HepG2 (cell line): Measurements from ENCODE around the gene GNG3. TPM values are rescaled to one million over a fixed set of nuclear protein-coding genes. Genes with fewer than 3 reads are reported as not detected.
A peak's percentile ranks its signal among the peaks of the same experiment; 100 is the strongest.

Experiments
- MAZ ChIP-seq, 2 experiments: sonication (generic) in 1 of 2; formaldehyde crosslinking in 1 of 2; IDR thresholded peaks; 2 replicates each; pipeline versions ENCODE4 v1.5.0 to v1.6.1; 2012 to 2020; ENCODE audit warnings: low read depth in 2 of 2, mild to moderate bottlenecking in 2 of 2, borderline replicate concordance in 1 of 2, improper control_type of control experiment in 1 of 2, low read length in 1 of 2, missing genetic modification reagents in 1 of 2, moderate library complexity in 1 of 2
- NFE2L1 ChIP-seq: sonication (generic); formaldehyde crosslinking; IDR thresholded peaks from 2 replicates; pipeline ENCODE4 v1.4.0; 2020; ENCODE audit warnings: missing genetic modification reagents, mild to moderate bottlenecking, borderline replicate concordance
- NR0B2 ChIP-seq: sonication (generic); formaldehyde crosslinking; IDR thresholded peaks from 2 replicates; pipeline ENCODE4 v1.4.0; 2020; ENCODE audit warnings: mild to moderate bottlenecking, missing genetic modification reagents
- RBM39 ChIP-seq: fragments of 200-400 bp; formaldehyde crosslinking; IDR thresholded peaks from one replicate; pipeline ENCODE4 v1.6.1; 2018; ENCODE audit warnings: antibody characterized with exemption, mild to moderate bottlenecking, low read depth, low read length; ENCODE audit not compliant: poor library complexity, severe bottlenecking
- ZNF20 ChIP-seq: sonication (generic); formaldehyde crosslinking; IDR thresholded peaks from 2 replicates; pipeline ENCODE4 v1.4.0; 2020; ENCODE audit warnings: mild to moderate bottlenecking, moderate library complexity, missing genetic modification reagents
- ZNF251 ChIP-seq: sonication (generic); formaldehyde crosslinking; IDR thresholded peaks from 2 replicates; pipeline ENCODE4 v1.9.0; 2021; ENCODE audit warnings: mild to moderate bottlenecking, missing genetic modification reagents
- ZNF275 ChIP-seq: sonication (generic); formaldehyde crosslinking; IDR thresholded peaks from 2 replicates; pipeline ENCODE4 v1.8.0; 2022; ENCODE audit warnings: missing genetic modification reagents, mild to moderate bottlenecking, inconsistent platforms, borderline replicate concordance
- ZNF337 ChIP-seq: sonication (generic); formaldehyde crosslinking; IDR thresholded peaks from 2 replicates; pipeline ENCODE4 v1.5.1; 2020; ENCODE audit warnings: missing genetic modification reagents, low read depth, mild to moderate bottlenecking, borderline replicate concordance
- polyA plus RNA-seq, 8 experiments: library from polyadenylated mRNA; depleted of rRNA in 3 of 8; stranded (reverse) in 7 of 8; unstranded in 1 of 8; fragments of >200 nt; fragmentation: Illumina TruSeq in 4 of 8; extraction: Trizol in 4 of 8; gene quantifications; 2 replicates each; pipeline versions ENCODE4 v1.2.1 to v1.2.3, GENCODE V29; 2011 to 2016; ENCODE audit warnings: low read depth in 4 of 8, missing spikeins in 1 of 8, mixed read lengths in 1 of 8; ENCODE audit not compliant: insufficient read depth in 1 of 8
- total RNA-seq, 5 experiments: library from RNA; depleted of rRNA; stranded (reverse); fragments of >200 nt; fragmentation: Illumina TruSeq; extraction: Trizol; gene quantifications; 2 replicates each; pipeline ENCODE4 v1.2.3, GENCODE V29; 2016; ENCODE audit warnings: low read depth in 1 of 5
- TF ChIP-seq, protein P1 (sequence below): sonication (generic); formaldehyde crosslinking; conservative IDR thresholded peaks from 2 replicates; pipeline ENCODE4 v1.5.0; 2020; ENCODE audit warnings: missing genetic modification reagents
- TF ChIP-seq, protein P2 (sequence below): sonication (generic); formaldehyde crosslinking; IDR thresholded peaks from 2 replicates; pipeline ENCODE4 v1.5.1; 2020; ENCODE audit warnings: mild to moderate bottlenecking, missing genetic modification reagents, borderline replicate concordance
- TF ChIP-seq, protein P3 (sequence below): sonication (generic); formaldehyde crosslinking; IDR thresholded peaks from 2 replicates; pipeline ENCODE4 v1.8.1; 2023; ENCODE audit warnings: missing genetic modification reagents, inconsistent platforms, borderline replicate concordance
- TF ChIP-seq, protein P4 (sequence below): sonication (generic); formaldehyde crosslinking; IDR thresholded peaks from 2 replicates; pipeline ENCODE4 v1.4.0; 2020; ENCODE audit warnings: mild to moderate bottlenecking, missing genetic modification reagents

GNG3 gene
- total and polyA plus RNA-seq, 2 of the 13 experiments (the other 11 are each of a cell fraction or from before 2014, with no cell fraction given), result not detected

DNA sequence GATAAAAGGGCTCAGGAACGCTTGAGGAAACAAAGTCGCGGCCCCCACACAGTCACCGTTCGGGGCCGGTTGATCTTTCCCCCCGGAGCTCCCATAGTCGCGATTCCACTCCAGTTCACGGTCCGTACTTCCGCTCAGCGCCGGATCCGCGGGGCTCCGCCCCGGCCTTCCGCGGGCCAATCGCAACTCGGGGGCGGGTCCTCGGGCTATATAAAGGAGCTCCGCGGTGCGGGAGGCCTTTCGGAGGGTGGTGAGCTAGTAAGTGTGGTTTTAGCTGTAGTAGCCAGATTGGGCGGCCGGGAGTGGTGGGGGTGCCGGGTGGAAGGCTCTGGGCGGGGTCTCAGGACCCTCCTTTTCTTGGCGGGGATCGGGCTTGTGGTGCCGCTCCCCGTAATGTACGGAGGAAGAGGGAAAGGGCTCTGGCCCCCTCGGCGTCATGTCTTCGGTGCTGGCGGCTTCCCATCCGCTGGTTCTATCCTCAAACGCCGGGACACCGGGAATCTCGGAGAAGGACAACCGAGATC lies 42.3 kb upstream of the GNG3 start, which contains the start of the genes C11orf98 and CSKMT (continued):
- TF ChIP-seq, protein P1, sequence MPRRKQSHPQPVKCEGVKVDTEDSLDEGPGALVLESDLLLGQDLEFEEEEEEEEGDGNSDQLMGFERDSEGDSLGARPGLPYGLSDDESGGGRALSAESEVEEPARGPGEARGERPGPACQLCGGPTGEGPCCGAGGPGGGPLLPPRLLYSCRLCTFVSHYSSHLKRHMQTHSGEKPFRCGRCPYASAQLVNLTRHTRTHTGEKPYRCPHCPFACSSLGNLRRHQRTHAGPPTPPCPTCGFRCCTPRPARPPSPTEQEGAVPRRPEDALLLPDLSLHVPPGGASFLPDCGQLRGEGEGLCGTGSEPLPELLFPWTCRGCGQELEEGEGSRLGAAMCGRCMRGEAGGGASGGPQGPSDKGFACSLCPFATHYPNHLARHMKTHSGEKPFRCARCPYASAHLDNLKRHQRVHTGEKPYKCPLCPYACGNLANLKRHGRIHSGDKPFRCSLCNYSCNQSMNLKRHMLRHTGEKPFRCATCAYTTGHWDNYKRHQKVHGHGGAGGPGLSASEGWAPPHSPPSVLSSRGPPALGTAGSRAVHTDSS, result no peak
- TF ChIP-seq NR0B2 (CRISPR knock-in tag), result no peak
- TF ChIP-seq MAZ (IDR thresholded peaks at IDR 0.05; ENCODE audit: borderline replicate concordance, low read depth, low read length), result peak; percentile 65; the same call in 1 of the 2 replicates
- TF ChIP-seq MAZ (CRISPR knock-in tag; IDR thresholded peaks at IDR 0.05; ENCODE audit: low read depth), result peak; percentile 74
- peak; percentile 97 for TF ChIP-seq RBM39
- TF ChIP-seq NFE2L1 (CRISPR knock-in tag), result no peak
- TF ChIP-seq, protein P2, sequence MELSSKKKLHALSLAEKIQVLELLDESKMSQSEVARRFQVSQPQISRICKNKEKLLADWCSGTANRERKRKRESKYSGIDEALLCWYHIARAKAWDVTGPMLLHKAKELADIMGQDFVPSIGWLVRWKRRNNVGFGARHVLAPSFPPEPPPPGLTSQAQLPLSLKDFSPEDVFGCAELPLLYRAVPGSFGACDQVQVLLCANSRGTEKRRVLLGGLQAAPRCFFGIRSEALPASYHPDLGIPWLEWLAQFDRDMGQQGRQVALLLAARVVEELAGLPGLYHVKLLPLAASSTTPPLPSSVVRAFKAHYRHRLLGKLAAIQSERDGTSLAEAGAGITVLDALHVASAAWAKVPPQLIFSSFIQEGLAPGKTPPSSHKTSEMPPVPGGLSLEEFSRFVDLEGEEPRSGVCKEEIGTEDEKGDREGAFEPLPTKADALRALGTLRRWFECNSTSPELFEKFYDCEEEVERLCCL (CRISPR knock-in tag), result 0 out of 2 replicates have a peak, but pooled peaks have one; percentile 39
- TF ChIP-seq, protein P3, sequence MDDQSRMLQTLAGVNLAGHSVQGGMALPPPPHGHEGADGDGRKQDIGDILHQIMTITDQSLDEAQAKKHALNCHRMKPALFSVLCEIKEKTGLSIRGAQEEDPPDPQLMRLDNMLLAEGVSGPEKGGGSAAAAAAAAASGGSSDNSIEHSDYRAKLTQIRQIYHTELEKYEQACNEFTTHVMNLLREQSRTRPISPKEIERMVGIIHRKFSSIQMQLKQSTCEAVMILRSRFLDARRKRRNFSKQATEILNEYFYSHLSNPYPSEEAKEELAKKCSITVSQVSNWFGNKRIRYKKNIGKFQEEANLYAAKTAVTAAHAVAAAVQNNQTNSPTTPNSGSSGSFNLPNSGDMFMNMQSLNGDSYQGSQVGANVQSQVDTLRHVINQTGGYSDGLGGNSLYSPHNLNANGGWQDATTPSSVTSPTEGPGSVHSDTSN, result no peak
- TF ChIP-seq ZNF20 (CRISPR knock-in tag), result peak; percentile 77; the same call in 1 of the 2 replicates
- TF ChIP-seq ZNF275, result no peak
- TF ChIP-seq ZNF251, result no peak
- no peak for TF ChIP-seq ZNF337
- TF ChIP-seq, protein P4, sequence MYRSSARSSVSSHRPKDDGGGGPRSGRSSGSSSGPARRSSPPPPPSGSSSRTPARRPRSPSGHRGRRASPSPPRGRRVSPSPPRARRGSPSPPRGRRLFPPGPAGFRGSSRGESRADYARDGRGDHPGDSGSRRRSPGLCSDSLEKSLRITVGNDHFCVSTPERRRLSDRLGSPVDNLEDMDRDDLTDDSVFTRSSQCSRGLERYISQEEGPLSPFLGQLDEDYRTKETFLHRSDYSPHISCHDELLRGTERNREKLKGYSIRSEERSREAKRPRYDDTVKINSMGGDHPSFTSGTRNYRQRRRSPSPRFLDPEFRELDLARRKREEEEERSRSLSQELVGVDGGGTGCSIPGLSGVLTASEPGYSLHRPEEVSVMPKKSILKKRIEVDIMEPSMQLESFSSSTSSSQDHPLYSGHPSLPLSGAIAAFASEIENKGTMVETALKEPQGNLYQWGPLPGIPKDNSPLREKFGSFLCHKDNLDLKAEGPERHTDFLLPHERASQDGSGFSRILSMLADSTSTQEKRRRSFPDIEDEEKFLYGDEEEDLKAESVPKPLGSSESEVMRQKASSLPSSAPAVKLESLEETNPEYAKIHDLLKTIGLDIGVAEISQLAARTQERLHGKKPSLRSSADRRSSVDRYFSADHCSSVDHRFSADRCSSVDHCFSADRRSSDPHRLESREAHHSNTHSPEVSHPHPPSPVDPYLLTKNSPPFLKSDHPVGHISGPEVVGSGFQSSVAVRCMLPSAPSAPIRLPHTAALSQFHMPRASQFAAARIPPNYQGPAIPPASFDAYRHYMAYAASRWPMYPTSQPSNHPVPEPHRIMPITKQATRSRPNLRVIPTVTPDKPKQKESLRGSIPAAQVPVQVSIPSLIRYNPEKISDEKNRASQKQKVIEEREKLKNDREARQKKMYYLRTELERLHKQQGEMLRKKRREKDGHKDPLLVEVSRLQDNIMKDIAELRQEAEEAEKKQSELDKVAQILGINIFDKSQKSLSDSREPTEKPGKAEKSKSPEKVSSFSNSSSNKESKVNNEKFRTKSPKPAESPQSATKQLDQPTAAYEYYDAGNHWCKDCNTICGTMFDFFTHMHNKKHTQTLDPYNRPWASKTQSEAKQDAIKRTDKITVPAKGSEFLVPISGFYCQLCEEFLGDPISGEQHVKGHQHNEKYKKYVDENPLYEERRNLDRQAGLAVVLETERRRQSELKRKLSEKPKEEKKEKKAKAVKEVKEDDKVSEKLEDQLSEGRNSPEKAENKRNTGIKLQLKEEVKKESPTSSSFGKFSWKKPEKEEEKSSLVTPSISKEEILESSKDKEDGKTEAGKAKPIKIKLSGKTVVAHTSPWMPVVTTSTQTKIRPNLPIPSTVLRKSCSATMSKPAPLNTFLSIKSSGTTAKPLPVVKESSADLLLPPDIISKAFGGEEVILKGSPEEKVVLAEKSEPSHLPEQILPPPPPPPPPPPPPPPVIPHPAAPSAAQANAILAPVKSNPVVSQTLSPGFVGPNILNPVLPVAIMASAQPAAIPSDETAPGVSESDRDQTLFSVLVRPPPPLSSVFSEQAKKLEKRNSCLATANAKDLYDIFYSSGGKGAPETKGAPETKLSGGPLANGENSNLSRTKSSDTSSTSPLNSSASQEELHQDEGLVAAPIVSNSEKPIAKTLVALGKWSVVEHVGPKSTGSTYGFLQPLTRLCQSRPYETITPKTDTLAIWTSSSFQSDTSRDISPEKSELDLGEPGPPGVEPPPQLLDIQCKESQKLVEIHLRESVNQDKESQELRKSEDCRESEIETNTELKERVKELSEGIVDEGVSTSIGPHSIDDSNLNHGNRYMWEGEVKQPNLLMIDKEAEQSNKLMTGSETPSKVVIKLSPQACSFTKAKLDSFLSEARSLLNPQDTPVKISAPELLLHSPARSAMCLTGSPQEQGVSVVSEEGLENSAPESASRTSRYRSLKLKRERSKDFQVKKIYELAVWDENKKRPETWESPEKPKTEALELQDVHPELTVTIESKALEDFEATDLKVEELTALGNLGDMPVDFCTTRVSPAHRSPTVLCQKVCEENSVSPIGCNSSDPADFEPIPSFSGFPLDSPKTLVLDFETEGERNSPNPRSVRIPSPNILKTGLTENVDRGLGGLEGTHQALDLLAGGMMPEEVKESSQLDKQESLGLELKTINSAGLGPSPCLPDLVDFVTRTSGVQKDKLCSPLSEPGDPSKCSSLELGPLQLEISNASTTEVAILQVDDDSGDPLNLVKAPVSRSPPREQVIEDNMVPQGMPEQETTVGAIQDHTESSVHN (CRISPR knock-in tag), result 0 out of 2 replicates have a peak, but pooled peaks have one; percentile 76
